HCT116 (cell line): ENCODE data around the gene CKS1B. TPM values are rescaled to one million over a fixed set of nuclear protein-coding genes. Genes with fewer than 3 reads are reported as not detected.
A peak's percentile ranks its signal among the peaks of the same experiment; 100 is the strongest.

Experiments used
- ATAC-seq: fragments of 200-7000 bp; cut with Tn5 transposase; 2 replicates; pipeline ENCODE4 v1.9.1; 2020; ENCODE audit warnings: mild to moderate bottlenecking, moderate library complexity
- BruUV-seq: library from RNA; stranded (reverse); fragments of 400-500 nt; replicated peaks from 2 replicates; lab custom pipeline; 2021; lab: Mats Ljungman, UMichigan
- CTCF ChIA-PET: fragments of 300-600 bp; sonication (Branson Sonifier 250); formaldehyde crosslinking; loops from one replicate; lab custom pipeline; 2021; ENCODE audit warnings: antibody characterized with exemption; lab: Charles Lee
- POLR2A ChIA-PET: fragments of 300-600, 350-600 bp; sonication (Branson Sonifier 250); formaldehyde crosslinking; loops from one replicate; lab custom pipeline; 2021; ENCODE audit warnings: antibody characterized with exemption; lab: Charles Lee
- RAD21 ChIA-PET, 2 experiments: fragments of 300-600 bp; sonication (Branson Sonifier 250); formaldehyde crosslinking; loops; one replicate each; lab custom pipeline; 2023; ENCODE audit warnings: low total read pairs in 2 of 2; ENCODE audit not compliant: uncharacterized antibody in 2 of 2, unreplicated experiment in 2 of 2, low non-redundant PET in 1 of 2; lab: Charles Lee
- DNase-seq: peaks from one replicate; pipeline ENCODE4 v3.0.0-alpha.2; 2010; ENCODE audit warnings: low read depth, low spot score
- H2AFZ ChIP-seq: fragments of 200-600 bp; shearing (Covaris generic), sonication (generic); 2 replicates; pipeline ENCODE4 v1.6.1; 2017; ENCODE audit warnings: low read depth, mixed run types, mixed read lengths, antibody characterized with exemption, low read length; ENCODE audit not compliant: poor library complexity, severe bottlenecking
- H3K27ac ChIP-seq: 2 replicates; pipeline ENCODE4 v1.5.1; 2012; ENCODE audit warnings: low read depth, low read length
- H3K27me3 ChIP-seq: fragments of 200-600 bp; sonication (generic); 2 replicates; pipeline ENCODE4 v1.6.1; 2016; ENCODE audit warnings: mixed run types, low read length, mixed read lengths; ENCODE audit not compliant: insufficient read depth
- H3K36me3 ChIP-seq, 2 experiments: fragments of 200-500 bp in 1 of 2; fragments of 200-600 bp in 1 of 2; sonication (Bioruptor generic) in 1 of 2; sonication (generic) in 1 of 2; 2 replicates each; pipeline versions ENCODE4 v1.5.1 to v1.6.1; 2014 to 2016; ENCODE audit warnings: low read length in 2 of 2, inconsistent platforms in 1 of 2, mixed read lengths in 1 of 2, mixed run types in 1 of 2; ENCODE audit not compliant: insufficient read depth in 2 of 2, control insufficient read depth in 1 of 2
- H3K4me1 ChIP-seq, 2 experiments: fragments of 200-600 bp in 1 of 2; sonication (generic) in 1 of 2; 2 replicates each; pipeline versions ENCODE4 v1.5.1 to v1.6.1; 2012 to 2017; ENCODE audit warnings: low read length in 2 of 2, inconsistent platforms in 1 of 2, mild to moderate bottlenecking in 1 of 2, mixed read lengths in 1 of 2, mixed run types in 1 of 2, moderate library complexity in 1 of 2; ENCODE audit not compliant: insufficient read depth in 2 of 2, control insufficient read depth in 1 of 2
- H3K4me2 ChIP-seq: fragments of 200-600 bp; sonication (generic); 2 replicates; pipeline ENCODE4 v1.6.1; 2017; ENCODE audit warnings: mixed run types, low read length, mixed read lengths
- H3K4me3 ChIP-seq, 2 experiments: fragments of 200-600 bp in 1 of 2; sonication (generic) in 1 of 2; replicated peaks in 1 of 2; 2 replicates each; pipeline ENCODE4 v1.5.1; 2011 to 2016; ENCODE audit warnings: low read length in 2 of 2, control low read depth in 1 of 2, low read depth in 1 of 2, mild to moderate bottlenecking in 1 of 2, mixed read lengths in 1 of 2, mixed run types in 1 of 2
- H3K79me2 ChIP-seq: fragments of 200-600 bp; sonication (generic); 2 replicates; pipeline ENCODE4 v1.6.1; 2017; ENCODE audit warnings: mild to moderate bottlenecking, mixed run types, low read length, moderate library complexity, mixed read lengths; ENCODE audit not compliant: insufficient read depth
- H3K9ac ChIP-seq: fragments of 200-600 bp; sonication (generic); 2 replicates; pipeline ENCODE4 v1.6.1; 2016; ENCODE audit warnings: low read length, mixed read lengths
- H3K9me2 ChIP-seq: fragments of 200-600 bp; sonication (generic), shearing (Covaris generic); 2 replicates; pipeline ENCODE4 v1.6.1; 2017; ENCODE audit warnings: mixed run types, mild to moderate bottlenecking, moderate library complexity; ENCODE audit not compliant: insufficient read depth
- H3K9me3 ChIP-seq, 2 experiments: fragments of 200-500 bp in 1 of 2; fragments of 200-600 bp in 1 of 2; sonication (Bioruptor generic) in 1 of 2; sonication (generic) in 1 of 2; 2 replicates each; pipeline ENCODE4 v1.6.1; 2014 to 2017; ENCODE audit warnings: low read length in 2 of 2, mixed read lengths in 2 of 2, inconsistent platforms in 1 of 2, low read depth in 1 of 2, mild to moderate bottlenecking in 1 of 2, mixed run types in 1 of 2, moderate library complexity in 1 of 2; ENCODE audit not compliant: control insufficient read depth in 1 of 2, insufficient read depth in 1 of 2
- H4K20me1 ChIP-seq: fragments of 200-600 bp; sonication (generic), shearing (Covaris generic); 2 replicates; pipeline ENCODE4 v1.6.1; 2017; ENCODE audit warnings: mixed run types, mild to moderate bottlenecking, moderate library complexity; ENCODE audit not compliant: insufficient read depth
- CEBPB ChIP-seq: IDR thresholded peaks from 2 replicates; pipeline ENCODE4 v1.6.1; 2012; ENCODE audit warnings: low read depth
- EGR1 ChIP-seq: IDR thresholded peaks from 2 replicates; pipeline ENCODE4 v1.6.1; 2012; ENCODE audit warnings: low read depth
- EZH2 ChIP-seq: fragments of 200-600 bp; sonication (generic); IDR thresholded peaks from 2 replicates; pipeline ENCODE4 v1.6.1; 2017; ENCODE audit warnings: antibody characterized with exemption, mixed run types
- RAD21 ChIP-seq: IDR thresholded peaks from 2 replicates; pipeline ENCODE4 v1.6.1; 2012; ENCODE audit warnings: low read depth, mild to moderate bottlenecking
- SIN3A ChIP-seq: IDR thresholded peaks from 2 replicates; pipeline ENCODE4 v1.6.1; 2012; ENCODE audit warnings: low read depth
- YY1 ChIP-seq: IDR thresholded peaks from 2 replicates; pipeline ENCODE4 v1.6.1; 2011; ENCODE audit warnings: low read length, low read depth, moderate library complexity, mild to moderate bottlenecking; ENCODE audit not compliant: insufficient replicate concordance; ENCODE audit errors: extremely low read depth
- intact Hi-C: fragments of 100-400 bp; cut with micrococcal nuclease; formaldehyde crosslinking; loops from 2 replicates; pipeline ENCODE4 v1.10.0; 2022
- total RNA-seq: library from RNA; stranded (reverse); gene quantifications from one replicate; pipeline ENCODE4 v1.2.1, GENCODE V29; 2021; ENCODE audit not compliant: unreplicated experiment
- TF ChIP-seq, protein P1 (sequence below): IDR thresholded peaks from 2 replicates; pipeline ENCODE4 v1.6.1; 2012
- TF ChIP-seq, protein P2 (sequence below): IDR thresholded peaks from 2 replicates; pipeline ENCODE4 v1.6.1; 2012; ENCODE audit warnings: low read depth
- TF ChIP-seq, protein P3 (sequence below): IDR thresholded peaks from 2 replicates; pipeline ENCODE4 v1.6.1; 2011; ENCODE audit warnings: mild to moderate bottlenecking, low read length, moderate library complexity; ENCODE audit not compliant: insufficient replicate concordance; ENCODE audit errors: extremely low read depth

Gene CKS1B
- total RNA-seq, 1 experiment from 2014 or later, result 229 TPM

DNA sequence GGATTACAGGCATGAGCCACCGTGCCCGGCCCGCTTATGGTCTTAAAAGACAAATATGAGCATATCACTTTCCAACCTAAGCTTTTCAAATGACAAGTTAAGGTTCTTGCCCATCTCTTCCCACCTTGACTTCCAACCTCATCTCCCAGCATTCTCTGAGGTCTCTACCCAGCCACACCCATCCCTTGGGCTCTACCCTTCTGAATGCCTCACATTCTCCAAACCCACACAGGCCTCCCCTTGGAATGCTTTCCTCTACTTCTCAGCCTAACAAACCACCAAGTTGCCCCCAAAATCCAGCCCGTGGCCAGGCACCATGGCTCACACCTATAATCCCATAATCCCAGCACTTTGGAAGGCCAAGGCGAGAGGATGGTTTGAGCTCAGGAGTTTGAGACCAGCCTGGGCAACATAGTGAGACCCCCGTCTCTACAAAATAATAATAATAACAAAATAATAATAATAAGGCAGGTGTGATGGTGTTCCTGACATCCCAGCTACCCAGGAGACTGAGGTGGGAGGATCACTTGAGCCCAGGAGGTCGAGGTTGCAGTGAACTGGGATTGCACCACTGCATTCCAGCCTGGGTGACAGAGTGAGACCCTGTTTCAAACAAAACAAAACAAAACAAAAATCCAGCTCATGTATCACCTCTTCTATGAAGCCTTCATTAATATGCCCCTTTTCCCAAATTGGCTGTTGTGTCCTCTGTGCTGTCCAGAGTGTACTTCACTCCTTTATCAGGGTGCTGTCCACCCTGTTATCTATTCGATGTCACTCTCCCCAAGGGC is 47.9 kb downstream of the CKS1B start:
- RAD21 ChIA-PET, result no interaction called here
- Histone ChIP-seq H3K9me2 (no peaks in the 10 kb centered on the region), H2AFZ (no peak overlapping the region), H3K9me3 (no peaks in the 10 kb centered on the region), H3K36me3 (no peaks in the 10 kb centered on the region), H3K4me3 (0 out of 4 replicates have a peak overlapping the region, but pooled peaks of 1 of the 2 experiments have one; percentile 4), H3K27ac (no peak overlapping the region), H3K4me1 (peaks cover 37 to 73% of the 10 kb centered on the region in 2 experiments), H3K4me2 (peak overlapping the region; percentile 57), H4K20me1 (no peaks in the 10 kb centered on the region), H3K9ac (no peak overlapping the region), H3K27me3 (no peaks in the 10 kb centered on the region), H3K79me2 (no peaks in the 10 kb centered on the region)
- CTCF ChIA-PET, result interaction anchor here (1.1 to 3.0 kb wide), 3 partner anchors 23 to 29 kb away, joined by 3 to 14 read pairs (median 7); partner anchors contain the start of gene ADAM15
- no TSS peak for BruUV-seq
- no peak for DNase-seq
- intact Hi-C loops, result no loop called here
- no peak for TF ChIP-seq RAD21
- TF ChIP-seq, protein P1, sequence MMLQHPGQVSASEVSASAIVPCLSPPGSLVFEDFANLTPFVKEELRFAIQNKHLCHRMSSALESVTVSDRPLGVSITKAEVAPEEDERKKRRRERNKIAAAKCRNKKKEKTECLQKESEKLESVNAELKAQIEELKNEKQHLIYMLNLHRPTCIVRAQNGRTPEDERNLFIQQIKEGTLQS, result no peak
- TF ChIP-seq YY1, result no peak
- TF ChIP-seq, protein P2, sequence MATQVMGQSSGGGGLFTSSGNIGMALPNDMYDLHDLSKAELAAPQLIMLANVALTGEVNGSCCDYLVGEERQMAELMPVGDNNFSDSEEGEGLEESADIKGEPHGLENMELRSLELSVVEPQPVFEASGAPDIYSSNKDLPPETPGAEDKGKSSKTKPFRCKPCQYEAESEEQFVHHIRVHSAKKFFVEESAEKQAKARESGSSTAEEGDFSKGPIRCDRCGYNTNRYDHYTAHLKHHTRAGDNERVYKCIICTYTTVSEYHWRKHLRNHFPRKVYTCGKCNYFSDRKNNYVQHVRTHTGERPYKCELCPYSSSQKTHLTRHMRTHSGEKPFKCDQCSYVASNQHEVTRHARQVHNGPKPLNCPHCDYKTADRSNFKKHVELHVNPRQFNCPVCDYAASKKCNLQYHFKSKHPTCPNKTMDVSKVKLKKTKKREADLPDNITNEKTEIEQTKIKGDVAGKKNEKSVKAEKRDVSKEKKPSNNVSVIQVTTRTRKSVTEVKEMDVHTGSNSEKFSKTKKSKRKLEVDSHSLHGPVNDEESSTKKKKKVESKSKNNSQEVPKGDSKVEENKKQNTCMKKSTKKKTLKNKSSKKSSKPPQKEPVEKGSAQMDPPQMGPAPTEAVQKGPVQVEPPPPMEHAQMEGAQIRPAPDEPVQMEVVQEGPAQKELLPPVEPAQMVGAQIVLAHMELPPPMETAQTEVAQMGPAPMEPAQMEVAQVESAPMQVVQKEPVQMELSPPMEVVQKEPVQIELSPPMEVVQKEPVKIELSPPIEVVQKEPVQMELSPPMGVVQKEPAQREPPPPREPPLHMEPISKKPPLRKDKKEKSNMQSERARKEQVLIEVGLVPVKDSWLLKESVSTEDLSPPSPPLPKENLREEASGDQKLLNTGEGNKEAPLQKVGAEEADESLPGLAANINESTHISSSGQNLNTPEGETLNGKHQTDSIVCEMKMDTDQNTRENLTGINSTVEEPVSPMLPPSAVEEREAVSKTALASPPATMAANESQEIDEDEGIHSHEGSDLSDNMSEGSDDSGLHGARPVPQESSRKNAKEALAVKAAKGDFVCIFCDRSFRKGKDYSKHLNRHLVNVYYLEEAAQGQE, result no peak
- TF ChIP-seq CEBPB, result no peak
- TF ChIP-seq EZH2, result no peak
- TF ChIP-seq, protein P3, sequence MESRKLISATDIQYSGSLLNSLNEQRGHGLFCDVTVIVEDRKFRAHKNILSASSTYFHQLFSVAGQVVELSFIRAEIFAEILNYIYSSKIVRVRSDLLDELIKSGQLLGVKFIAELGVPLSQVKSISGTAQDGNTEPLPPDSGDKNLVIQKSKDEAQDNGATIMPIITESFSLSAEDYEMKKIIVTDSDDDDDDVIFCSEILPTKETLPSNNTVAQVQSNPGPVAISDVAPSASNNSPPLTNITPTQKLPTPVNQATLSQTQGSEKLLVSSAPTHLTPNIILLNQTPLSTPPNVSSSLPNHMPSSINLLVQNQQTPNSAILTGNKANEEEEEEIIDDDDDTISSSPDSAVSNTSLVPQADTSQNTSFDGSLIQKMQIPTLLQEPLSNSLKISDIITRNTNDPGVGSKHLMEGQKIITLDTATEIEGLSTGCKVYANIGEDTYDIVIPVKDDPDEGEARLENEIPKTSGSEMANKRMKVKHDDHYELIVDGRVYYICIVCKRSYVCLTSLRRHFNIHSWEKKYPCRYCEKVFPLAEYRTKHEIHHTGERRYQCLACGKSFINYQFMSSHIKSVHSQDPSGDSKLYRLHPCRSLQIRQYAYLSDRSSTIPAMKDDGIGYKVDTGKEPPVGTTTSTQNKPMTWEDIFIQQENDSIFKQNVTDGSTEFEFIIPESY, result no peak
- no peak for TF ChIP-seq EGR1
- no peak for TF ChIP-seq SIN3A
- POLR2A ChIA-PET, result no interaction called here
- ATAC-seq, result no peak
